Heart left ventricle (tissue), 13 donors: ENCODE data around the gene KRTAP9-7.

Source experiments
- POLR2A ChIP-seq, 2 donors: fragments of 450-650 bp; IDR thresholded peaks; one replicate each; pipeline ENCODE4 v1.6.1; 2017; ENCODE audit warnings: antibody characterized with exemption in 2 of 2, mild to moderate bottlenecking in 2 of 2, moderate library complexity in 2 of 2
- TF ChIP-seq, protein P1 (sequence below), 12 donors: fragments of 200-600 bp; sonication (generic) in 4 of 12; IDR thresholded peaks; one replicate each; pipeline versions ENCODE4 v1.5.0 to v1.8.0; 2018 to 2022; ENCODE audit warnings: antibody characterized with exemption in 12 of 12, mild to moderate bottlenecking in 5 of 12
- donor health status: ischemic (EF 13 %, LVEDD 7.1; RV severe dilation, severe dysfunction).
- donor health status: DM: no; HTN: yes; CAD: no.
- donor health status: DM: no; HTN: no; CAD: no.
- donor health status: ischemic (EF 25% LVEDD 6.9; RV normal size, moderate dysfunction).
- donor health status: ischemic (EF 25% LVEDD 5.7; RV mildly dilated, moderate dysfunction).
- donor health status: ischemic (EF 35%, LVEDD 5.7; RV mildly dilated, moderate dysfunction).
- donor health status: nonischemic (EF 11% LVEDD 7.7; RV severe dilation, severe dysfunction).
- donor health status: DM: yes; HTN: yes; CAD: no.
- donor health status: PGD.
- donor health status: ischemic (EF 29% LVEDD 5.4; RV normal size, mild dysfunction).
- donor health status: nonischemic (EF 23%, LVEDD 6.1; RV moderate dilation, normal function).

GRCh38 chr17:41301916-41302901 is 26.7 kb downstream of the KRTAP9-7 start, which contains the start of gene KRTAP29-1:
- TF ChIP-seq, protein P1, sequence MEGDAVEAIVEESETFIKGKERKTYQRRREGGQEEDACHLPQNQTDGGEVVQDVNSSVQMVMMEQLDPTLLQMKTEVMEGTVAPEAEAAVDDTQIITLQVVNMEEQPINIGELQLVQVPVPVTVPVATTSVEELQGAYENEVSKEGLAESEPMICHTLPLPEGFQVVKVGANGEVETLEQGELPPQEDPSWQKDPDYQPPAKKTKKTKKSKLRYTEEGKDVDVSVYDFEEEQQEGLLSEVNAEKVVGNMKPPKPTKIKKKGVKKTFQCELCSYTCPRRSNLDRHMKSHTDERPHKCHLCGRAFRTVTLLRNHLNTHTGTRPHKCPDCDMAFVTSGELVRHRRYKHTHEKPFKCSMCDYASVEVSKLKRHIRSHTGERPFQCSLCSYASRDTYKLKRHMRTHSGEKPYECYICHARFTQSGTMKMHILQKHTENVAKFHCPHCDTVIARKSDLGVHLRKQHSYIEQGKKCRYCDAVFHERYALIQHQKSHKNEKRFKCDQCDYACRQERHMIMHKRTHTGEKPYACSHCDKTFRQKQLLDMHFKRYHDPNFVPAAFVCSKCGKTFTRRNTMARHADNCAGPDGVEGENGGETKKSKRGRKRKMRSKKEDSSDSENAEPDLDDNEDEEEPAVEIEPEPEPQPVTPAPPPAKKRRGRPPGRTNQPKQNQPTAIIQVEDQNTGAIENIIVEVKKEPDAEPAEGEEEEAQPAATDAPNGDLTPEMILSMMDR (IDR thresholded peaks at IDR 0.05): no peak
- TF ChIP-seq POLR2A (IDR thresholded peaks at IDR 0.05): no peak
